Measurements from ENCODE around the gene TOMM34. TPM values are rescaled to one million over a fixed set of nuclear protein-coding genes. Genes with fewer than 3 reads are reported as not detected.

Gene TOMM34
- polyA plus RNA-seq (2013, experiment 1 of 2; ENCODE audit: insufficient read length), result 35.6 TPM
- polyA plus RNA-seq (2013, experiment 2 of 2; ENCODE audit: insufficient read length), result 20.4 TPM

- peak; percentile 91 for DNase-seq
These were observed at the start of gene TOMM34 for GRCh38 chr20:44960103-44960852. Gene TOMM34 (minus strand): TSS chr20:44960397. CDS start chr20:44960333, 64 bp downstream.

- DNase-seq, result peak; percentile 19
These were observed 48.4 kb upstream of the TOMM34 start for GRCh38 chr20:45008521-45009049.

GRCh38 chr20:44997668-44998067 is 37.5 kb upstream of the TOMM34 start:
- DNase-seq, result no peak

- no peak for DNase-seq
These were observed 37.0 kb upstream of the TOMM34 start for GRCh38 chr20:44997171-44997570.

GRCh38 chr20:44993343-44993742 is 33.1 kb upstream of the TOMM34 start:
- DNase-seq, result peak; percentile 25

- DNase-seq, result no peak
These were observed 30.8 kb upstream of the TOMM34 start for GRCh38 chr20:44990957-44991356.

GRCh38 chr20:44990425-44990824 is 30.2 kb upstream of the TOMM34 start:
- no peak for DNase-seq

- no peak for DNase-seq
These were observed 28.5 kb upstream of the TOMM34 start for GRCh38 chr20:44988631-44989171.

GRCh38 chr20:44983093-44983674 is 23.0 kb upstream of the TOMM34 start:
- DNase-seq, result no peak

GRCh38 chr20:44981736-44982406 is 21.7 kb upstream of the TOMM34 start:
- DNase-seq, result no peak

- DNase-seq, result no peak
These were observed 19.0 kb upstream of the TOMM34 start for GRCh38 chr20:44979090-44979621.

GRCh38 chr20:44976698-44977097 is 16.5 kb upstream of the TOMM34 start:
- DNase-seq, result no peak

- no peak for DNase-seq
These were observed 12.9 kb upstream of the TOMM34 start for GRCh38 chr20:44973053-44973452.

GRCh38 chr20:44970243-44970757 is 10.1 kb upstream of the TOMM34 start:
- no peak for DNase-seq

- no peak for DNase-seq
These were observed 9.2 kb upstream of the TOMM34 start for GRCh38 chr20:44969300-44969894.

- no peak for DNase-seq
These were observed 7.1 kb upstream of the TOMM34 start for GRCh38 chr20:44967207-44967807.

- peak; percentile 92 for DNase-seq
These were observed 6.1 kb upstream of the TOMM34 start, which contains the start of gene STK4 for GRCh38 chr20:44966030-44966961. Gene STK4 (plus strand): TSS chr20:44966512. CDS start chr20:44966569, 57 bp downstream.

- no peak for DNase-seq
These were observed 5.4 kb upstream of the TOMM34 start for GRCh38 chr20:44965651-44966029.

GRCh38 chr20:44963325-44964215 is 3.4 kb upstream of the TOMM34 start:
- DNase-seq, result no peak

Data from fibroblast of skin of back (primary cell).